Loucy (cell line): ENCODE measurements around the gene PGBD5.

Experiments
- H2AFZ ChIP-seq: fragments of 200-600 bp; sonication (generic); 2 replicates; pipeline ENCODE4 v1.6.0; 2016; ENCODE audit warnings: antibody characterized with exemption, mild to moderate bottlenecking, low read length, moderate library complexity
- H3F3A ChIP-seq: fragments of 200-600 bp; 2 replicates; pipeline ENCODE4 v1.6.0; 2016; ENCODE audit warnings: antibody characterized with exemption, low read depth, mild to moderate bottlenecking
- H3K27me3 ChIP-seq: fragments of 200-600 bp; sonication (generic); 2 replicates; pipeline ENCODE4 v1.6.1; 2014; ENCODE audit warnings: low read length, mild to moderate bottlenecking; ENCODE audit not compliant: insufficient read depth, poor library complexity, severe bottlenecking
- H3K36me3 ChIP-seq: fragments of 200-600 bp; sonication (generic); 2 replicates; pipeline ENCODE4 v1.6.1; 2016; ENCODE audit warnings: low read length; ENCODE audit not compliant: insufficient read depth
- H3K4me1 ChIP-seq: fragments of 200-600 bp; sonication (generic); 2 replicates; pipeline ENCODE4 v1.5.1; 2014; ENCODE audit warnings: low read length, mild to moderate bottlenecking; ENCODE audit not compliant: insufficient read depth, poor library complexity, severe bottlenecking
- H3K4me2 ChIP-seq: fragments of 200-600 bp; sonication (generic); 2 replicates; pipeline ENCODE4 v1.6.0; 2014; ENCODE audit warnings: antibody characterized with exemption, low read length, low read depth, mild to moderate bottlenecking; ENCODE audit not compliant: poor library complexity, severe bottlenecking
- H3K4me3 ChIP-seq: fragments of 200-600 bp; sonication (generic); 2 replicates; pipeline ENCODE4 v1.5.1; 2014; ENCODE audit warnings: low read length, mild to moderate bottlenecking, mixed read lengths; ENCODE audit not compliant: poor library complexity, severe bottlenecking
- H3K79me2 ChIP-seq: fragments of 200-600 bp; sonication (generic); 2 replicates; pipeline ENCODE4 v1.6.1; 2014; ENCODE audit warnings: low read length; ENCODE audit not compliant: insufficient read depth
- H3K9ac ChIP-seq: fragments of 200-600 bp; sonication (generic); 2 replicates; pipeline ENCODE4 v1.6.0; 2014; ENCODE audit warnings: mild to moderate bottlenecking, low read depth, low read length, moderate library complexity; ENCODE audit not compliant: poor library complexity, severe bottlenecking
- H3K9me2 ChIP-seq: fragments of 200-600 bp; sonication (generic); replicated peaks from 2 replicates; pipeline ENCODE4 v1.6.1; 2016; ENCODE audit warnings: low read depth, low read length, mixed read lengths
- H3K9me3 ChIP-seq: fragments of 200-600 bp; sonication (generic); 2 replicates; pipeline ENCODE4 v1.6.1; 2014; ENCODE audit warnings: mild to moderate bottlenecking, antibody characterized with exemption, low read length, low read depth; ENCODE audit not compliant: insufficient read depth
- H4K20me1 ChIP-seq: fragments of 200-600 bp; sonication (generic); 2 replicates; pipeline ENCODE4 v1.6.0; 2014; ENCODE audit warnings: antibody characterized with exemption, low read length, mild to moderate bottlenecking; ENCODE audit not compliant: insufficient read depth, poor library complexity, severe bottlenecking
- EZH2phosphoT487 ChIP-seq: fragments of 200-600 bp; IDR thresholded peaks from 2 replicates; pipeline ENCODE4 v1.6.1; 2018; ENCODE audit warnings: antibody characterized with exemption, mild to moderate bottlenecking, moderate library complexity, borderline replicate concordance
- TF ChIP-seq, protein P1 (sequence below): fragments of 200-600 bp; sonication (generic); conservative IDR thresholded peaks from 2 replicates; pipeline ENCODE4 v1.5.1; 2014; ENCODE audit warnings: mild to moderate bottlenecking, antibody characterized with exemption, low read length

PGBD5 gene

DNA sequence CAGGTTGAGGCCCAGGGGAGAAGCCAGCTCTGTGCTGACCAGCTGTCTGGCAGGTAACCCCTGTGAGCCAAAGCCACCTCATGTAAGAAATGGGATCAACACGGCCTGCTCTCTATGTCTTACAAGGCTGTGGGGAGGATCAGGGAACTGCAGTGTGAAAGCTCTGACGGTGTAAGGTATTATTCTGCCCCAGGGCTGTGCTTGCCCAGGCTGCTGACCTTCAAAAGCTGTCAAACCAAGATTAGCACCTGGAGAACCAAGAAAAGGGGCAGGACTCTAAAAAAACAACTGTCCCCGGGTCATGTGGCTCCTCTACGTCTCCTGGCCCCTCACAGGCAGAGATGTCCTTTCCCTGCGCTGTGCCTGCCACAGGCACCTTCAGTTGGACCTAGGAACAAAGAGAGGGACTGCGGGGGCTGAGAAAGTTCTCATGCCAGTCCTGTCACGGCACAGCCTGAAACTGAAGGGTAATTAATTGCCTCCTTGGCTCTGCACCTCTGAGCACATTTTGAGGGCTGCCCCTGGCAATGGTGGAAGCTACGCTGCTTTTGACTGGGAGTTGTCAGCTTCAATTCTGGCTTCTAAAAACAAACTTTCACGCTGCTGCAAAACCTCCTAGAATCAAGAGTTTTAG, 77.6 kb downstream of the PGBD5 start:
- Histone ChIP-seq H3K9me2 (no peaks in the 10 kb centered on the region), H3K4me1 (no peaks in the 10 kb centered on the region), H3F3A (no peaks in the 10 kb centered on the region), H3K36me3 (no peaks in the 10 kb centered on the region), H3K9me3 (no peaks in the 10 kb centered on the region), H2AFZ (no peak overlapping the region), H3K27me3 (no peaks in the 10 kb centered on the region), H3K4me3 (no peak overlapping the region), H3K79me2 (no peaks in the 10 kb centered on the region), H4K20me1 (no peaks in the 10 kb centered on the region), H3K9ac (no peak overlapping the region), H3K4me2 (no peak overlapping the region)
- no peak for TF ChIP-seq EZH2phosphoT487
- TF ChIP-seq, protein P1, sequence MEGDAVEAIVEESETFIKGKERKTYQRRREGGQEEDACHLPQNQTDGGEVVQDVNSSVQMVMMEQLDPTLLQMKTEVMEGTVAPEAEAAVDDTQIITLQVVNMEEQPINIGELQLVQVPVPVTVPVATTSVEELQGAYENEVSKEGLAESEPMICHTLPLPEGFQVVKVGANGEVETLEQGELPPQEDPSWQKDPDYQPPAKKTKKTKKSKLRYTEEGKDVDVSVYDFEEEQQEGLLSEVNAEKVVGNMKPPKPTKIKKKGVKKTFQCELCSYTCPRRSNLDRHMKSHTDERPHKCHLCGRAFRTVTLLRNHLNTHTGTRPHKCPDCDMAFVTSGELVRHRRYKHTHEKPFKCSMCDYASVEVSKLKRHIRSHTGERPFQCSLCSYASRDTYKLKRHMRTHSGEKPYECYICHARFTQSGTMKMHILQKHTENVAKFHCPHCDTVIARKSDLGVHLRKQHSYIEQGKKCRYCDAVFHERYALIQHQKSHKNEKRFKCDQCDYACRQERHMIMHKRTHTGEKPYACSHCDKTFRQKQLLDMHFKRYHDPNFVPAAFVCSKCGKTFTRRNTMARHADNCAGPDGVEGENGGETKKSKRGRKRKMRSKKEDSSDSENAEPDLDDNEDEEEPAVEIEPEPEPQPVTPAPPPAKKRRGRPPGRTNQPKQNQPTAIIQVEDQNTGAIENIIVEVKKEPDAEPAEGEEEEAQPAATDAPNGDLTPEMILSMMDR, result no peak

DNA sequence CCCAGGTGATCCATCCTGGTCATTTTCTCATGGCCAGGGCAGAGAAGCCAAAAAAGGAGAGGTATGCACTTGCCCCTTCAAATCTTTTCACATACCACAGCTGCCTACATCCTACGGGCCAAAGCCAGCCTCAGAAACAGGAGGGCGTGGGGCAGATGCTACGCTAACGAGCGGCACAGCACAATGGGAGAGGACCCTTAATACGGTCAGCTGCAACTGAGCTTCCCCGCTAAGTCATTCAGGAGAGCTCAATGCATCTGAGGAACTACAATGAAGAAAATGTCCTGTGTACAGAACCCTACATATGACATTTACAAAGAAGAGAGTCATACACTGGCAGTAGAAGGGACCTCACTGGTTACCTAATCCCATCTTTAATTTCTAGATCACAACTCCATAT, 78.2 kb downstream of the PGBD5 start:
- H3K4me1 ChIP-seq, result no peaks in the 10 kb centered on the region
- no peaks in the 10 kb centered on the region for H4K20me1 ChIP-seq
- no peaks in the 10 kb centered on the region for H3K9me2 ChIP-seq
- H3K4me3 ChIP-seq, result no peak overlapping the region
- no peaks in the 10 kb centered on the region for H3K36me3 ChIP-seq
- no peak overlapping the region for H3K9ac ChIP-seq
- no peaks in the 10 kb centered on the region for H3K9me3 ChIP-seq
- no peaks in the 10 kb centered on the region for H3K79me2 ChIP-seq
- no peak for TF ChIP-seq EZH2phosphoT487
- TF ChIP-seq, protein P1, result no peak
- no peaks in the 10 kb centered on the region for H3F3A ChIP-seq
- H3K4me2 ChIP-seq, result no peak overlapping the region
- no peaks in the 10 kb centered on the region for H3K27me3 ChIP-seq
- no peak overlapping the region for H2AFZ ChIP-seq

DNA sequence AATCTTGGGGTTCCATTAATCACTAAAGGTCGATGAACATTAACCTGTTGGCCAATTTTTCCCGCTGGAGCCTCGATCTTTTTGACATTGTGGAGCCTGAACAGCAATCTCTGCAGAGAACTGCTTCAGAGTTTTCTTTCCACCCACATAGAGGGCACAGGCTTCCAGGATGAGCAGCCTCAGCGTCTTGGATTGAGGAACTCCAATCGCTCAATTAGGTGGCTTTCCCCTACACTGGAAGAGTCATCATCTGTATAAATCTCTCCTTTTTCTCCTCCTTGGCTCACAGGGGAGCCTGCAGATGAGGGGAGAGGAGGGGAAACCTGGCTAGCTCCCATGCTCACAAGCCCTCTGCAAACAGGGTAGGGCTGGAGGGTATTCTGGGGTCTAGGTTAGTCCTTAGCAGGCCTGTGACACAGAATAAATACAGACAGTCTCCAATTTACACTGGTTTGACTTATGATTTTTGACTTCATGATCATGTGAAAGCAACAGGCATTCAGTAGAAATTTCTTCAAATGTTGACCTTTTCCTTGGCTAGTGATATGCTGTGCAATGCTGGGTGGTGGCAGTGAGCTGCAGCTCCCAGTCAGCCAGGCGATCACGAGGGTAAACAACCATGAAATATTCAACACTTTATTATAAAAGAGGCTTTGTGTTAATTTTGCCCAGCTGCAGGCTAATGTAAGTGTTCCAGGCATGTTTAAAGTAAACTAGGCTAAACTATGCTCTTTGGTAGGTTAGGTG, 80.8 kb downstream of the PGBD5 start:
- Histone ChIP-seq H4K20me1 (no peaks in the 10 kb centered on the region), H3K4me1 (no peaks in the 10 kb centered on the region), H3F3A (no peaks in the 10 kb centered on the region), H3K36me3 (no peaks in the 10 kb centered on the region), H3K79me2 (no peaks in the 10 kb centered on the region), H3K9me3 (no peaks in the 10 kb centered on the region), H3K9ac (no peak overlapping the region), H2AFZ (no peak overlapping the region), H3K4me2 (no peak overlapping the region), H3K4me3 (no peak overlapping the region), H3K9me2 (no peaks in the 10 kb centered on the region), H3K27me3 (no peaks in the 10 kb centered on the region)
- TF ChIP-seq, protein P1, result no peak
- TF ChIP-seq EZH2phosphoT487, result no peak
